Peyer's patch (tissue), 4 donors: Measurements from ENCODE around the gene CADPS.

Source experiments
- CTCF ChIP-seq, 6 experiments: fragments of 450-650 bp in 4 of 6; fragments of 200-600 bp in 2 of 6; sonication (generic) in 1 of 6; IDR thresholded peaks; one replicate each; pipeline ENCODE4 v1.5.1; 2017 to 2019; ENCODE audit warnings: antibody characterized with exemption in 6 of 6, mild to moderate bottlenecking in 3 of 6, moderate library complexity in 1 of 6
- POLR2A ChIP-seq, 2 donors: fragments of 450-650 bp; IDR thresholded peaks; one replicate each; pipeline ENCODE4 v1.5.1; 2017; ENCODE audit warnings: antibody characterized with exemption in 2 of 2, mild to moderate bottlenecking in 2 of 2, moderate library complexity in 2 of 2

- no peak for TF ChIP-seq POLR2A (IDR thresholded peaks at IDR 0.05)
- TF ChIP-seq CTCF (IDR thresholded peaks at IDR 0.05): no peak
Observed at GRCh38 chr3:62548528-62549205, 326.5 kb downstream of the CADPS start.
